HepG2 (cell line): Measurements from ENCODE around the gene PBOV1. TPM values are rescaled to one million over a fixed set of nuclear protein-coding genes. Genes with fewer than 3 reads are reported as not detected.

Source experiments
- ATAC-seq: fragments of 200-7000 bp; cut with Tn5 transposase; 3 replicates; pipeline ENCODE4 v1.9.1; 2020; ENCODE audit warnings: mild to moderate bottlenecking, moderate library complexity
- BruUV-seq: library from RNA; stranded (reverse); fragments of 400-500 nt; replicated peaks from 2 replicates; lab custom pipeline; 2021; lab: Mats Ljungman, UMichigan
- CTCF ChIA-PET: fragments of 300-600 bp; formaldehyde crosslinking; extraction: SDS; loops from one replicate; lab custom pipeline; 2021; ENCODE audit warnings: low total read pairs, inconsistent platforms, low intra/inter-chr PET ratio; lab: Yijun Ruan, JAX
- POLR2A ChIA-PET: fragments of 350-600 bp; sonication (Branson Sonifier 250); formaldehyde crosslinking; loops from one replicate; lab custom pipeline; 2020; ENCODE audit warnings: antibody characterized with exemption, inconsistent platforms; lab: Yijun Ruan, JAX
- DNase-seq: peaks from one replicate; pipeline ENCODE4 v3.0.0-alpha.2; 2015; ENCODE audit warnings: low spot score
- FAIRE-seq: peaks from 3 replicates; lab custom pipeline; 2011; peaks lifted over from hg19 to GRCh38; lab: Jason Lieb, UNC
- H2AFZ ChIP-seq: one replicate; pipeline ENCODE4 v1.6.1; 2011; ENCODE audit warnings: low read length, inconsistent platforms
- H3K27ac ChIP-seq: fragments of 300-600 bp; 3 replicates; pipeline ENCODE4 v1.8.0; 2011; ENCODE audit warnings: mixed run types, mild to moderate bottlenecking, mixed read lengths, low read length, inconsistent platforms; ENCODE audit not compliant: insufficient read depth; ENCODE audit errors: extremely low read length
- H3K27me3 ChIP-seq, 2 experiments: fragments of 200-600 bp in 1 of 2; 2 replicates in 1 of 2; 3 replicates in 1 of 2; pipeline versions ENCODE4 v1.6.0 to v1.8.0; 2011; ENCODE audit warnings: low read length in 2 of 2, mild to moderate bottlenecking in 2 of 2, moderate library complexity in 2 of 2, inconsistent platforms in 1 of 2; ENCODE audit not compliant: insufficient read depth in 2 of 2, control insufficient read depth in 1 of 2
- H3K36me3 ChIP-seq, 2 experiments: fragments of 200-600 bp in 1 of 2; replicated peaks in 1 of 2; 2 replicates in 1 of 2; 3 replicates in 1 of 2; pipeline versions ENCODE4 v1.5.1 to v1.8.0; 2011; ENCODE audit warnings: low read length in 2 of 2, inconsistent platforms in 1 of 2; ENCODE audit not compliant: insufficient read depth in 2 of 2, control insufficient read depth in 1 of 2
- H3K4me1 ChIP-seq: 2 replicates; pipeline ENCODE4 v1.5.1; 2012; ENCODE audit warnings: low read length, inconsistent platforms; ENCODE audit not compliant: insufficient read depth
- H3K4me2 ChIP-seq: 2 replicates; pipeline ENCODE4 v1.6.0; 2011; ENCODE audit warnings: low read depth, low read length, inconsistent platforms
- H3K4me3 ChIP-seq, 3 experiments: fragments of 200-600 bp in 1 of 3; sonication (generic), shearing (Covaris generic) in 1 of 3; replicated peaks in 1 of 3; 2 replicates each; pipeline ENCODE4 v1.5.1; 2011 to 2016; ENCODE audit warnings: low read length in 3 of 3, inconsistent platforms in 2 of 3, low read depth in 2 of 3, mild to moderate bottlenecking in 2 of 3, control low read depth in 1 of 3, mixed read lengths in 1 of 3; ENCODE audit not compliant: insufficient read depth in 1 of 3
- H3K79me2 ChIP-seq: one replicate; pipeline ENCODE4 v1.6.1; 2011; ENCODE audit warnings: low read length, inconsistent platforms; ENCODE audit not compliant: insufficient read depth
- H3K9ac ChIP-seq: 2 replicates; pipeline ENCODE4 v1.6.0; 2011; ENCODE audit warnings: mild to moderate bottlenecking, low read depth, low read length, inconsistent platforms; ENCODE audit not compliant: insufficient read depth
- H3K9me3 ChIP-seq: 2 replicates; pipeline ENCODE4 v1.5.1; 2012; ENCODE audit warnings: mild to moderate bottlenecking, low read length
- H4K20me1 ChIP-seq: 2 replicates; pipeline ENCODE4 v1.6.0; 2011; ENCODE audit warnings: inconsistent platforms, mild to moderate bottlenecking, low read length, moderate library complexity; ENCODE audit not compliant: insufficient read depth
- NONO ChIP-seq, 2 experiments: fragments of 450-650 bp in 1 of 2; sonication (generic) in 1 of 2; formaldehyde crosslinking in 1 of 2; IDR thresholded peaks in 1 of 2; conservative IDR thresholded peaks in 1 of 2; 2 replicates each; pipeline versions ENCODE4 v1.6.1 to v1.8.0; 2017 to 2022; ENCODE audit warnings: mild to moderate bottlenecking in 1 of 2, missing genetic modification reagents in 1 of 2, moderate library complexity in 1 of 2
- PHB2 ChIP-seq: fragments of 450-650 bp; IDR thresholded peaks from 2 replicates; pipeline ENCODE4 v1.6.1; 2018; ENCODE audit not compliant: partially characterized antibody
- SMYD3 ChIP-seq: sonication (generic); formaldehyde crosslinking; IDR thresholded peaks from 2 replicates; pipeline ENCODE4 v1.8.1; 2023; ENCODE audit warnings: mild to moderate bottlenecking, missing genetic modification reagents
- SUZ12 ChIP-seq: fragments of 150-350 bp; IDR thresholded peaks from 2 replicates; pipeline ENCODE4 v1.6.1; 2014; ENCODE audit warnings: low read depth, low read length
- ZZZ3 ChIP-seq: sonication (generic); formaldehyde crosslinking; IDR thresholded peaks from 2 replicates; pipeline ENCODE4 v1.4.0; 2020; ENCODE audit warnings: missing genetic modification reagents, mild to moderate bottlenecking, borderline replicate concordance
- WGBS: methylation state at CpG from one replicate; pipeline ENCODE4 v1.1.6; 2017; ENCODE audit warnings: low lambda C conversion rate; 5-methylcytosine and 5-hydroxymethylcytosine counted together
- in situ Hi-C: cut with HindIII; loops from 2 replicates; pipeline ENCODE4 v1.10.0; 2017; ENCODE audit warnings: low pct_unique_long_range_greater_than_20kb; ENCODE audit not compliant: extremely low pct_ligation_motif_present
- intact Hi-C: fragments of 100-400 bp; cut with micrococcal nuclease; formaldehyde crosslinking; loops from one replicate; pipeline ENCODE4 v1.10.0; 2022; ENCODE audit not compliant: unreplicated experiment
- polyA plus RNA-seq, 8 experiments: library from polyadenylated mRNA; depleted of rRNA in 3 of 8; stranded (reverse) in 7 of 8; unstranded in 1 of 8; fragments of >200 nt; fragmentation: Illumina TruSeq in 4 of 8; extraction: Trizol in 4 of 8; gene quantifications; 2 replicates each; pipeline versions ENCODE4 v1.2.1 to v1.2.3, GENCODE V29; 2011 to 2016; ENCODE audit warnings: low read depth in 4 of 8, missing spikeins in 1 of 8, mixed read lengths in 1 of 8; ENCODE audit not compliant: insufficient read depth in 1 of 8
- total RNA-seq, 5 experiments: library from RNA; depleted of rRNA; stranded (reverse); fragments of >200 nt; fragmentation: Illumina TruSeq; extraction: Trizol; gene quantifications; 2 replicates each; pipeline ENCODE4 v1.2.3, GENCODE V29; 2016; ENCODE audit warnings: low read depth in 1 of 5
- TF ChIP-seq, protein P1 (sequence below): sonication (generic); formaldehyde crosslinking; IDR thresholded peaks from 2 replicates; pipeline ENCODE4 v1.4.0; 2020; ENCODE audit warnings: missing genetic modification reagents

PBOV1 gene
- total and polyA plus RNA-seq, 2 of the 13 experiments (the other 11 are each of a cell fraction or from before 2014, with no cell fraction given) = not detected

DNA sequence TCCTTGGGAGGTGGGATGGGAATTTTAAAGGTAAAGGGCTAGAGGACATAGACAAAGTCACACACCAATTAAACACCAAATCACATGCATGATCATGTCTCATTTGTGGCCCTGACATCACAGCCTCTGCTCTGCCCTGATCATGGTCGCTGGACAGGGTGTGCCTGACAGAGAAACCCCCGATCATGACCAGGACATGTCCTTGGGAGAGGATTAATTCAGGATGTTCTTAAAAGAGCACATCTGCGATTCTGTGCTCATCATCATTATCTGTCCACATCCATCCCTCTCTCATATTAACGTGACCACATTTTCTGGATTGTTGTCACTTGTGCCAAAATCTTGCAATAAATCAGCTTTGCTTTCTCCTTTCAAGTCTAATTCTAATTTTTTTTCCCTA is 7.7 kb upstream of the PBOV1 start:
- CTCF ChIA-PET = no interaction called here
- H3K27me3 ChIP-seq = no peaks in the 10 kb centered on the region
- FAIRE-seq (no peak), ATAC-seq (no peak)
- no peak overlapping the region for H3K4me3 ChIP-seq
- BruUV-seq = no TSS peak
- no peaks in the 10 kb centered on the region for H3K9me3 ChIP-seq
- H3K79me2 ChIP-seq = no peaks in the 10 kb centered on the region
- in situ Hi-C loops = no loop called here
- no peak overlapping the region for H2AFZ ChIP-seq
- intact Hi-C loops = no loop called here
- H3K9ac ChIP-seq = no peak overlapping the region
- WGBS = 85% methylated on average over 4 of the region's 4 CpGs
- POLR2A ChIA-PET = no interaction called here
- no peaks in the 10 kb centered on the region for H3K36me3 ChIP-seq
- TF ChIP-seq, protein P1, sequence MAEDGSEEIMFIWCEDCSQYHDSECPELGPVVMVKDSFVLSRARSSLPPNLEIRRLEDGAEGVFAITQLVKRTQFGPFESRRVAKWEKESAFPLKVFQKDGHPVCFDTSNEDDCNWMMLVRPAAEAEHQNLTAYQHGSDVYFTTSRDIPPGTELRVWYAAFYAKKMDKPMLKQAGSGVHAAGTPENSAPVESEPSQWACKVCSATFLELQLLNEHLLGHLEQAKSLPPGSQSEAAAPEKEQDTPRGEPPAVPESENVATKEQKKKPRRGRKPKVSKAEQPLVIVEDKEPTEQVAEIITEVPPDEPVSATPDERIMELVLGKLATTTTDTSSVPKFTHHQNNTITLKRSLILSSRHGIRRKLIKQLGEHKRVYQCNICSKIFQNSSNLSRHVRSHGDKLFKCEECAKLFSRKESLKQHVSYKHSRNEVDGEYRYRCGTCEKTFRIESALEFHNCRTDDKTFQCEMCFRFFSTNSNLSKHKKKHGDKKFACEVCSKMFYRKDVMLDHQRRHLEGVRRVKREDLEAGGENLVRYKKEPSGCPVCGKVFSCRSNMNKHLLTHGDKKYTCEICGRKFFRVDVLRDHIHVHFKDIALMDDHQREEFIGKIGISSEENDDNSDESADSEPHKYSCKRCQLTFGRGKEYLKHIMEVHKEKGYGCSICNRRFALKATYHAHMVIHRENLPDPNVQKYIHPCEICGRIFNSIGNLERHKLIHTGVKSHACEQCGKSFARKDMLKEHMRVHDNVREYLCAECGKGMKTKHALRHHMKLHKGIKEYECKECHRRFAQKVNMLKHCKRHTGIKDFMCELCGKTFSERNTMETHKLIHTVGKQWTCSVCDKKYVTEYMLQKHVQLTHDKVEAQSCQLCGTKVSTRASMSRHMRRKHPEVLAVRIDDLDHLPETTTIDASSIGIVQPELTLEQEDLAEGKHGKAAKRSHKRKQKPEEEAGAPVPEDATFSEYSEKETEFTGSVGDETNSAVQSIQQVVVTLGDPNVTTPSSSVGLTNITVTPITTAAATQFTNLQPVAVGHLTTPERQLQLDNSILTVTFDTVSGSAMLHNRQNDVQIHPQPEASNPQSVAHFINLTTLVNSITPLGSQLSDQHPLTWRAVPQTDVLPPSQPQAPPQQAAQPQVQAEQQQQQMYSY (CRISPR knock-in tag) = no peak
- no peak for TF ChIP-seq SMYD3 (CRISPR knock-in tag)
- TF ChIP-seq ZZZ3 (CRISPR knock-in tag) = no peak
- TF ChIP-seq SUZ12 = no peak
- no peak for TF ChIP-seq NONO (IDR thresholded peaks at IDR 0.05)
- no peak for TF ChIP-seq NONO (CRISPR knock-in tag; conservative IDR thresholded peaks at IDR 0.05)
- no peak for TF ChIP-seq PHB2
- TF ChIP-seq, all 625 proteins: peak for 0
- H4K20me1 ChIP-seq = no peaks in the 10 kb centered on the region
- H3K4me2 ChIP-seq = no peak overlapping the region
- peaks cover 85% of the 10 kb centered on the region for H3K4me1 ChIP-seq
- H3K27ac ChIP-seq = no peak overlapping the region
- no peak for DNase-seq
